H7 (cell line): ENCODE measurements around the gene WFS1. TPM values are rescaled to one million over a fixed set of nuclear protein-coding genes. Genes with fewer than 3 reads are reported as not detected.
A peak's percentile ranks its signal among the peaks of the same experiment; 100 is the strongest.

Source experiments
- DNase-seq: peaks from one replicate; pipeline ENCODE4 v3.0.0; 2012
- H3K27me3 ChIP-seq: 2 replicates; pipeline ENCODE4 v1.6.0; 2011; ENCODE audit warnings: mild to moderate bottlenecking, low read length; ENCODE audit not compliant: control insufficient read depth, insufficient read depth
- H3K36me3 ChIP-seq: replicated peaks from 2 replicates; pipeline ENCODE4 v1.5.1; 2011; ENCODE audit warnings: low read length; ENCODE audit not compliant: control insufficient read depth, insufficient read depth
- H3K4me3 ChIP-seq: 2 replicates; pipeline ENCODE4 v1.5.1; 2011; ENCODE audit warnings: low read depth, mild to moderate bottlenecking, control low read depth, low read length, moderate library complexity; ENCODE audit not compliant: insufficient read depth
- total RNA-seq: library from RNA; depleted of rRNA; stranded (reverse); fragments of >200 nt; shearing (Covaris generic); gene quantifications from 2 replicates; pipeline ENCODE4 v1.2.3, GENCODE V29; 2014

The WFS1 gene
- total RNA-seq, 1 experiment from 2014 or later: 22.6 TPM

GRCh38 chr4:6301051-6301731 lies 31.5 kb downstream of the WFS1 start:
- Histone ChIP-seq H3K36me3 (peaks cover 8% of the 10 kb centered on the region), H3K27me3 (no peaks in the 10 kb centered on the region), H3K4me3 (no peak overlapping the region)
- no peak for DNase-seq

DNA sequence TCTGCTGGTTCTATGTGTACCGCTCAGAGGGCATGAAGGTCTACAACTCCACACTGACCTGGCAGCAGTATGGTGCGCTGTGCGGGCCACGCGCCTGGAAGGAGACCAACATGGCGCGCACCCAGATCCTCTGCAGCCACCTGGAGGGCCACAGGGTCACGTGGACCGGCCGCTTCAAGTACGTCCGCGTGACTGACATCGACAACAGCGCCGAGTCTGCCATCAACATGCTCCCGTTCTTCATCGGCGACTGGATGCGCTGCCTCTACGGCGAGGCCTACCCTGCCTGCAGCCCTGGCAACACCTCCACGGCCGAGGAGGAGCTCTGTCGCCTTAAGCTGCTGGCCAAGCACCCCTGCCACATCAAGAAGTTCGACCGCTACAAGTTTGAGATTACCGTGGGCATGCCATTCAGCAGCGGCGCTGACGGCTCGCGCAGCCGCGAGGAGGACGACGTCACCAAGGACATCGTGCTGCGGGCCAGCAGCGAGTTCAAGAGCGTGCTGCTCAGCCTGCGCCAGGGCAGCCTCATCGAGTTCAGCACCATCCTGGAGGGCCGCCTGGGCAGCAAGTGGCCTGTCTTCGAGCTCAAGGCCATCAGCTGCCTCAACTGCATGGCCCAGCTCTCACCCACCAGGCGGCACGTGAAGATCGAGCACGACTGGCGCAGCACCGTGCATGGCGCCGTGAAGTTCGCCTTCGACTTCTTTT lies 32.2 kb downstream of the WFS1 start:
- H3K27me3 ChIP-seq: no peaks in the 10 kb centered on the region
- peaks cover 4% of the 10 kb centered on the region for H3K36me3 ChIP-seq
- no peak overlapping the region for H3K4me3 ChIP-seq
- DNase-seq: no peak

GRCh38 chr4:6302869-6303268 lies 33.2 kb downstream of the WFS1 start:
- Histone ChIP-seq H3K27me3 (no peaks in the 10 kb centered on the region), H3K36me3 (peaks cover 4% of the 10 kb centered on the region), H3K4me3 (no peak overlapping the region)
- DNase-seq: no peak

DNA sequence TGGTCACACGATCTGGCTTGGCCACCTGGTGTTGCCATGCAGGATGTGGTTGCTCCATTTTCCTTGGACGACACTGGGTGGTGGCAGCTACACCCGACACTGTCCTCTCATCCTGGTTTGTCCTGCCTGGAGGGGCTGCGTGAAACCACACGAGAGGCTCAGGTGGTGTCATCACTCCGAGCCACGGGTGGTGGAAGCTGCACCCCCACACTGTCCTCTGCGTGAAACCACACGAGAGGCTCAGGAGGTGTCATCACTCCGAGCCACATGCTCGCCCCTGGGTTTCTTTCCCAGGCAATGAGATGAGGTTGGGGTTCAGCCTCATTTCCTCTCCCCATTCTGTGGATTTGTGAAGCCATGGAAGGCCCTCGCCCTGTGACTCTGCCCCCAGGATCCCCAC lies 34.3 kb downstream of the WFS1 start:
- no peak for DNase-seq
- Histone ChIP-seq H3K27me3 (no peaks in the 10 kb centered on the region), H3K4me3 (no peak overlapping the region), H3K36me3 (peaks cover 4% of the 10 kb centered on the region)

GRCh38 chr4:6306299-6306698 lies 36.6 kb downstream of the WFS1 start:
- DNase-seq: no peak
- H3K36me3 ChIP-seq: peaks cover 1% of the 10 kb centered on the region
- H3K27me3 ChIP-seq: peaks cover 9% of the 10 kb centered on the region
- H3K4me3 ChIP-seq: no peak overlapping the region

GRCh38 chr4:6307230-6307629 lies 37.6 kb downstream of the WFS1 start:
- DNase-seq: no peak
- no peaks in the 10 kb centered on the region; the same call in 1 of the 2 replicates for H3K36me3 ChIP-seq
- H3K27me3 ChIP-seq: peaks cover 9% of the 10 kb centered on the region
- H3K4me3 ChIP-seq: no peak overlapping the region

DNA sequence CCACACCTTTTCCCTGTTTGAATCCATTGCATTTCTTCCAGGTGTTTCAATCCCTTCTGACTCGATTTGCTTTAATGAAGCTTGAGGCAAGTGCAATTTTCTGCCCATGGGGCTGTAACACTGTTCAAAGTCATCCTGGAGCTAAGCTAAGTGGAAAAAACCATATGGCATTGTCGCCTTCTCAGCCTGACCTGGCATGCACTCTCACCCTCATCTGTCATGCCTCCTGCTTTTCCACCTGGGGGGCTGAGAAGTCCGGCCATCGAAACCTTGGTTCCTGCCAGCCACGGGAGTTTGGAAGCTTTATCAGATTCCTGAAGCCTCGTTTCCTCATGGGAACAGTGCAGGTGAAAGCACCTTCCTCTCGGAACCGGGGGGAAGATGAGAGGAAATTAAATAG lies 38.2 kb downstream of the WFS1 start:
- no peak for DNase-seq
- no peaks in the 10 kb centered on the region; the same call in 1 of the 2 replicates for H3K36me3 ChIP-seq
- no peak overlapping the region for H3K4me3 ChIP-seq

GRCh38 chr4:6308899-6309643 lies 39.4 kb downstream of the WFS1 start:
- peak; percentile 66 for DNase-seq
- Histone ChIP-seq H3K36me3 (no peaks in the 10 kb centered on the region), H3K27me3 (peaks cover 9% of the 10 kb centered on the region), H3K4me3 (peak overlapping the region; percentile 68)

More for the DNA sequence above, 38.2 kb downstream of the WFS1 start:
- H3K27me3 ChIP-seq: peaks cover 9% of the 10 kb centered on the region

DNA sequence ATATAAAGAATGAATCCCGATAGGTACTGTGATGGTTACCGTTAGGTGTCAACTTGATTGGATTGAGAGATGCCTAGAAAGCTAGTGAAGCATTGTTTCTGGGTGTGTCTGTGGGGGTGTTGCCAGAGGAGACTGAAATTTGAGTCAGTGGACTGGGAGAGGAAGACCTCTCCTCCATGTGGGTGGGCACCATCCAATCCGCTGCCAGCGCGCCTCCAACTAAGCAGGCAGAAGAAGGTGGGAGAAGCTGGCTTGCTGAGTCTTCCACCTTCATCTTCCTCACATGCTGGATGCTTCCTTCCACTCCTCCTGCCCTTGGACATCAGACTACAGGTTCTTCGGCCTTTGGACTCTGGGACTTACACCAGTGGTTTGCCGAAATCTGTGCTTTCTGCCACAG lies 40.1 kb downstream of the WFS1 start:
- Histone ChIP-seq H3K36me3 (no peaks in the 10 kb centered on the region), H3K4me3 (peak overlapping the region; percentile 68; the same call in 1 of the 2 replicates), H3K27me3 (peaks cover 9% of the 10 kb centered on the region)
- no peak for DNase-seq

- Histone ChIP-seq H3K36me3 (no peaks in the 10 kb centered on the region), H3K4me3 (no peak overlapping the region), H3K27me3 (peaks cover 9% of the 10 kb centered on the region)
- DNase-seq: no peak
Observed at GRCh38 chr4:6313216-6313615, 43.6 kb downstream of the WFS1 start.

DNA sequence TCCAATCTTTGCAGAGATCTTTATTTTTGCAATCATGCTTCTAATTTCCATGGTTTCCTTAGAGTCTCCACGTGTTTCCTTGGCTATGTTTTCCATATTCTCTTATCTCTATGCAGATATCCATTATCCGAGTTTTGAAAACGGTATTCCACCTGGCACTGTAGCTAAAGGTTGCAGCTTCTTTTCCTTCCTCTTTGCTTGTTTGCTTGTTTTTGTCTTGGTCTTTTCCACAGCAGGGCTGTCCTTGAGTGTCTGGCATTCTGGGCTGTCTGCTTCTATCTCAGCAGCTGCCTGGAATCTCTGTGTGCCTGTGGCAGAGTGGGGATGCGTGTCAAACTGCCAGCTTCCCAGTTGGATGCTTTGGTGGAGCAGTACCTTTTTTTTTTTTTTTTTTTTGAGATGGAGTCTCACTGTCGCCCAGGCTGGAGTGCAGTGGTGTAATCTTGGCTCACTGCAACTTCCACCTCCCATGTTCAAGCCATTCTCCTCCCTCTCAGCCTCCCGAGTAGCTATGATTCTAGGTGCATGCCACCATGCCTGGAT lies 46.9 kb downstream of the WFS1 start:
- DNase-seq: no peak
- H3K4me3 ChIP-seq: no peak overlapping the region

DNA sequence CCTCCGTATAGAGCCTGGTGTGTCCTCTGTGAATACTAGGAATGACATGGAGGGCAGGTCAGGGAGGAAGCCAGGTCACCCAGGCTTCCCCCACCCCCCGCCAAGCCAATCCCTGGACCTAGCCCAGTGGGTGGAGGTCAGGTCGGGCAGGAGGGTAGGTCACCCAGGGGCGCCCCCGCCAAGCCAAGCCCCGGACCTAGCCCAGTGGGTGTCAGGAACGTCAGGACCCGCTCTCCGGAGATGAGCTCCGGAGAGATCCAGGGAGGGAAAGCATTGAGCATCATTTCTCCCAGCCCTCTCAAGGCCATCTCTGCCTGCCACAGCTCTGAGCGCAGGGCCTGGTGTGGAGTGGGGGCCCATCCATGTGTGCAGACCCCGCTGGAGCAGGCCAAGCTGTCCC lies 48.6 kb downstream of the WFS1 start:
- Histone ChIP-seq H3K4me3 (no peak overlapping the region), H3K36me3 (no peaks in the 10 kb centered on the region), H3K27me3 (no peaks in the 10 kb centered on the region)
- DNase-seq: no peak

More for the DNA sequence above, 46.9 kb downstream of the WFS1 start:
- H3K27me3 ChIP-seq: no peaks in the 10 kb centered on the region
- H3K36me3 ChIP-seq: no peaks in the 10 kb centered on the region

DNA sequence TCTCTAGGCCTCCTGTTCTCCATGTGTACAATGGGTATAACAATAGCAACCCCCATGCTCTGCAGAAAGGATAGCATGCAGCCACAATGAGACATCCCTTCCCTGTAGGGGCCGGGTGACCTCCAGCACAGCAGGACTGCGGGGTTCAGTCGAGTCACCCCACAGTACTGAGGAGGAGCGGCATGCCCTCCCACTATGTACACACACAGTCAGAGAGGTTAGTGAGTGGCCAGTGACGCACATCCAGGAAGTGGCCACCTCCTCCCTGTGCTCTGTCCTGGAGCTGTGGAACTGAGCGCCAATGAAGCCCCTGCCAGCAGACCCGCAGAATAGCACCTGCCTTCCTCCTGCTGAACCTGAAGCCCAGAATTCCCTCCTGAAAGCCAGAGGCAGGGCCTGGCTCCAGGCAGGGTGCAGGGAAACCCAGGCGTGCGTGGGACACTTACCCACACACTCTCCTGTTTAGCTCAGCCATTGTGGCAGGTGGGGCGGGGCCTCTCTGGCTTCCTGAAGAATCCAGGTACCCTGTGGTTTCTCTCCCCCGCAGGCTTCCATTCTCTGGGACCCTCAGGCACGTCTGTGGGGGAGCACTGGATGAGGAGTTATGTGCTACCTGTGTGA lies 50.0 kb downstream of the WFS1 start:
- H3K4me3 ChIP-seq: no peak overlapping the region
- no peaks in the 10 kb centered on the region for H3K27me3 ChIP-seq
- no peaks in the 10 kb centered on the region for H3K36me3 ChIP-seq
- DNase-seq: no peak

DNA sequence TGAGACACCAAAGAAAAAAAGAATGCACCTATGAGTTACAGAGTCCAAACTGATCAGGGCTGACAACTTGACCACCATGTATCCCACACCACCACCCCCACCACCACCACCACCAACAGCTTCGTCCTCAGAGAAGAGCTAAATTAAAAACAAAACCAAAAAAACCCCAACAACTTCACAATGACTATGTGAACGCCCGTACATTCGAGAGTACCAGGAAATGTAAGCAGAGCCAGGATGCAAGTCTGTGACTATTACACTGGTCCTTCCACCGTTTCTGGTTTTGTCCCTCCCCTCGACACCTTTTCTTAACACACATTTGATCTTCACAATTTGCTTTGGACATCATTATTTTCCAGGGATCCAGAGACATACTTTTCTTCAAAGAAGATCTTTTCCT lies 51.0 kb downstream of the WFS1 start:
- no peak for DNase-seq
- H3K4me3 ChIP-seq: no peak overlapping the region
- no peaks in the 10 kb centered on the region for H3K36me3 ChIP-seq

More for the DNA sequence above, 51.0 kb downstream of the WFS1 start:
- H3K27me3 ChIP-seq: no peaks in the 10 kb centered on the region
